Hepatocyte (in vitro differentiated cells): ENCODE results near the gene BTC. TPM values are rescaled to one million over a fixed set of nuclear protein-coding genes. Genes with fewer than 3 reads are reported as not detected.

ENCODE experiments used
- DNase-seq: peaks from one replicate; pipeline ENCODE4 v3.0.0-alpha.2; 2016; ENCODE audit warnings: low spot score
- H2AFZ ChIP-seq: fragments of 200-600 bp; sonication (generic); 2 replicates; pipeline ENCODE4 v1.6.0; 2016; ENCODE audit warnings: antibody characterized with exemption, mild to moderate bottlenecking
- H3K27ac ChIP-seq: fragments of 200-600 bp; sonication (generic); 2 replicates; pipeline ENCODE4 v1.5.1; 2016; ENCODE audit warnings: mild to moderate bottlenecking
- H3K27me3 ChIP-seq: fragments of 200-600 bp; sonication (generic); 2 replicates; pipeline ENCODE4 v1.6.1; 2016
- H3K36me3 ChIP-seq: fragments of 200-600 bp; sonication (generic); replicated peaks from 2 replicates; pipeline ENCODE4 v1.5.1; 2016; ENCODE audit warnings: low read depth; ENCODE audit not compliant: insufficient read depth
- H3K4me1 ChIP-seq: fragments of 200-600 bp; sonication (generic); 2 replicates; pipeline ENCODE4 v1.5.1; 2016; ENCODE audit warnings: mild to moderate bottlenecking, moderate library complexity; ENCODE audit not compliant: insufficient read depth
- H3K4me2 ChIP-seq: fragments of 200-600 bp; sonication (generic); 2 replicates; pipeline ENCODE4 v1.6.0; 2016
- H3K4me3 ChIP-seq: fragments of 200-600 bp; sonication (generic); 2 replicates; pipeline ENCODE4 v1.5.1; 2016; ENCODE audit warnings: mild to moderate bottlenecking
- H3K79me2 ChIP-seq: fragments of 200-600 bp; sonication (generic); 2 replicates; pipeline ENCODE4 v1.6.0; 2017; ENCODE audit warnings: mild to moderate bottlenecking
- H3K9me2 ChIP-seq: fragments of 200-600 bp; sonication (generic); replicated peaks from 2 replicates; pipeline ENCODE4 v1.6.0; 2017; ENCODE audit warnings: mild to moderate bottlenecking; ENCODE audit not compliant: insufficient read depth
- H3K9me3 ChIP-seq: fragments of 200-600 bp; sonication (generic); 2 replicates; pipeline ENCODE4 v1.5.1; 2016; ENCODE audit warnings: low read depth, mild to moderate bottlenecking
- H4K20me1 ChIP-seq: fragments of 200-600 bp; sonication (generic); 2 replicates; pipeline ENCODE4 v1.6.0; 2016; ENCODE audit warnings: mild to moderate bottlenecking; ENCODE audit not compliant: insufficient read depth, poor library complexity, severe bottlenecking
- EZH2 ChIP-seq: fragments of 200-600 bp; sonication (generic); IDR thresholded peaks from 2 replicates; pipeline ENCODE4 v1.6.1; 2016; ENCODE audit warnings: antibody characterized with exemption, mild to moderate bottlenecking, borderline replicate concordance
- EZH2phosphoT487 ChIP-seq: fragments of 200-600 bp; sonication (generic); IDR thresholded peaks from one replicate; pipeline ENCODE4 v1.6.1; 2018; ENCODE audit warnings: antibody characterized with exemption, mild to moderate bottlenecking, low read depth, moderate library complexity; ENCODE audit not compliant: unreplicated experiment, severe bottlenecking
- WGBS: methylation state at CpG from one replicate; pipeline ENCODE4 v1.1.6; 2016; ENCODE audit warnings: low lambda C conversion rate; ENCODE audit errors: missing lambda C conversion rate; 5-methylcytosine and 5-hydroxymethylcytosine counted together
- polyA plus RNA-seq: library from polyadenylated mRNA; unstranded; fragments of >200 nt; fragmentation: Nextera tagmentation; extraction: Ambion mirVana; gene quantifications from 2 replicates; pipeline ENCODE4 v1.2.1, GENCODE V29; 2016
- total RNA-seq: library from RNA; depleted of rRNA; stranded (reverse); fragments of >200 nt; gene quantifications from 2 replicates; pipeline ENCODE4 v1.2.3, GENCODE V29; 2014
- TF ChIP-seq, protein P1 (sequence below): fragments of 200-600 bp; sonication (generic); IDR thresholded peaks from 2 replicates; pipeline ENCODE4 v1.5.1; 2016; ENCODE audit warnings: antibody characterized with exemption, mild to moderate bottlenecking; ENCODE audit not compliant: poor library complexity

The BTC gene
- total and polyA plus RNA-seq, 2 experiments from 2014 or later, result 2.0 to 2.5 TPM

GRCh38 chr4:74796631-74797030 is 2.3 kb upstream of the BTC start:
- Histone ChIP-seq H3K9me3 (no peaks in the 10 kb centered on the region), H4K20me1 (no peaks in the 10 kb centered on the region), H3K27me3 (peaks cover 4% of the 10 kb centered on the region), H3K36me3 (no peaks in the 10 kb centered on the region), H3K4me2 (no peak overlapping the region), H3K9me2 (no peaks in the 10 kb centered on the region), H3K4me3 (no peak overlapping the region), H3K27ac (no peak overlapping the region), H3K4me1 (no peaks in the 10 kb centered on the region), H2AFZ (no peak overlapping the region), H3K79me2 (no peaks in the 10 kb centered on the region)
- DNase-seq, result no peak
- no peak for TF ChIP-seq EZH2phosphoT487
- no peak for TF ChIP-seq EZH2
- TF ChIP-seq, protein P1, sequence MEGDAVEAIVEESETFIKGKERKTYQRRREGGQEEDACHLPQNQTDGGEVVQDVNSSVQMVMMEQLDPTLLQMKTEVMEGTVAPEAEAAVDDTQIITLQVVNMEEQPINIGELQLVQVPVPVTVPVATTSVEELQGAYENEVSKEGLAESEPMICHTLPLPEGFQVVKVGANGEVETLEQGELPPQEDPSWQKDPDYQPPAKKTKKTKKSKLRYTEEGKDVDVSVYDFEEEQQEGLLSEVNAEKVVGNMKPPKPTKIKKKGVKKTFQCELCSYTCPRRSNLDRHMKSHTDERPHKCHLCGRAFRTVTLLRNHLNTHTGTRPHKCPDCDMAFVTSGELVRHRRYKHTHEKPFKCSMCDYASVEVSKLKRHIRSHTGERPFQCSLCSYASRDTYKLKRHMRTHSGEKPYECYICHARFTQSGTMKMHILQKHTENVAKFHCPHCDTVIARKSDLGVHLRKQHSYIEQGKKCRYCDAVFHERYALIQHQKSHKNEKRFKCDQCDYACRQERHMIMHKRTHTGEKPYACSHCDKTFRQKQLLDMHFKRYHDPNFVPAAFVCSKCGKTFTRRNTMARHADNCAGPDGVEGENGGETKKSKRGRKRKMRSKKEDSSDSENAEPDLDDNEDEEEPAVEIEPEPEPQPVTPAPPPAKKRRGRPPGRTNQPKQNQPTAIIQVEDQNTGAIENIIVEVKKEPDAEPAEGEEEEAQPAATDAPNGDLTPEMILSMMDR, result no peak
- 84% methylated on average over 4 of the region's 4 CpGs for WGBS

DNA sequence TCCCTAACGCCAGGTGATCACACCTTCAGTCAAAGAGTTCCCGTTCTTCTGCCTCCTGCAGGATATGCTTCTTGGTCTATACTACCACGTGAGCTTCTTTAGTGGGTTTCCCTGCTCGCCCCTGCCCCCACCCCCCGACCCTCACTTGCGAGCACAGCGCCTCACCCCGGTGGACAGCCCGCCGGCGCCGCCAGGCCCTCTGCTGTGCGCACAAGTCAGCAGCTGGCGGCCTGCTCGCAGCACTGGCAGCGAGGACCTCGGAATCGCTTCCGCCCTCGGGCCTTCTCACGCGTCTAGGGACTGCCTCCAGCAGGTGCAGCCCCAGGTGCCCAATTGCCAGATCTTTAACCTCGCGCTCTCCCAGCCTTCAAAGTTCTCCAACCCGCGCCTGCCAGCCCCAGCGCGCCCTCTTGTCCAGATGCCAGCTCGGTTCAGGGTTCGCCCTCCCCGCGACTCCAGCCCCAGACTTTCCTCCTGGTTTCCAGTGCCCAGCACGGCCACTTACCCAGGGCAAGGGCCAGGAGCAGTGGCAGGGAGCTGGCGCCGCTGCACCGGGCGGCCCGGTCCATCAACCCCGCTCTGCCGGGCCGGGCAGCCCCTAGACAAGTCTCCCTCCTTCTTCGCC is 454 bp downstream of the BTC start:
- peak overlapping the region; percentile 58 for H3K4me3 ChIP-seq
- H4K20me1 ChIP-seq, result no peaks in the 10 kb centered on the region
- TF ChIP-seq EZH2, result no peak
- TF ChIP-seq, protein P1, result peak; percentile 49
- TF ChIP-seq EZH2phosphoT487, result no peak
- peak overlapping the region; percentile 66 for H3K27ac ChIP-seq
- H2AFZ ChIP-seq, result peak overlapping the region; percentile 66
- peak; percentile 69 for DNase-seq
- H3K4me2 ChIP-seq, result peak overlapping the region; percentile 83
- H3K79me2 ChIP-seq, result no peaks in the 10 kb centered on the region
- no peaks in the 10 kb centered on the region for H3K9me2 ChIP-seq
- peaks cover 4% of the 10 kb centered on the region for H3K27me3 ChIP-seq
- no peaks in the 10 kb centered on the region for H3K36me3 ChIP-seq
- H3K4me1 ChIP-seq, result no peaks in the 10 kb centered on the region
- WGBS, result 45% methylated on average over 31 of the region's 42 CpGs
- no peaks in the 10 kb centered on the region for H3K9me3 ChIP-seq

DNA sequence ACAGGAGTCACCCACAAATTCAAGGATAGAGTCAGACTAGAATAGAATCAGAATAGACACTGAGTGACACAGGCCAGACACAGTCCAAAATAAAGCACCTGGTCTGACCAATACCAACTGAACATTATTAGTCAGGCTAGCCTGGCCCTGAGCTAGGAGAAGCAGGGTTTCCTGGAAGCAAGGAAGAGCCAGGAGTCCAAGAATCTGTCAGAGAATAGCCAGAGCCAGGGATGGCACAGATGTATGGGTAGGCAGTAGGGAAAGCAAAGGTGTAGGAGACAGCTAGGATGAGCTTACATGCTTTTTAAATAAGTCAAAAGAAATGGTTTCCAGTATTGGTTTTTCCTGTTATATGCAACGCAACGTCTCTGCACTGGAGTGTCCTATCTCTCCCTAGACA is 3.7 kb downstream of the BTC start:
- H4K20me1 ChIP-seq, result no peaks in the 10 kb centered on the region
- H3K4me2 ChIP-seq, result no peak overlapping the region
- H3K27ac ChIP-seq, result no peak overlapping the region
- H2AFZ ChIP-seq, result no peak overlapping the region
- H3K9me2 ChIP-seq, result no peaks in the 10 kb centered on the region
- H3K4me1 ChIP-seq, result no peaks in the 10 kb centered on the region
- peaks cover 4% of the 10 kb centered on the region for H3K27me3 ChIP-seq
- no peaks in the 10 kb centered on the region for H3K79me2 ChIP-seq
- WGBS, result 90% methylated on average over 2 of the region's 2 CpGs
- H3K4me3 ChIP-seq, result no peak overlapping the region
- H3K36me3 ChIP-seq, result no peaks in the 10 kb centered on the region
- no peaks in the 10 kb centered on the region for H3K9me3 ChIP-seq
- no peak for TF ChIP-seq EZH2phosphoT487
- no peak for TF ChIP-seq EZH2
- TF ChIP-seq, protein P1, result no peak
- no peak for DNase-seq
